Activated T-cell treated with anti-CD3 and anti-CD28 coated beads for 1 hour (primary cell): ENCODE measurements around the gene FAM114A1.

Experiments used
- DNase-seq: peaks from one replicate; pipeline ENCODE4 v3.0.0-alpha.2; 2020; ENCODE audit warnings: low read depth

The FAM114A1 gene

GRCh38 chr4:38859501-38859900, 8.1 kb upstream of the FAM114A1 start:
- DNase-seq, result no peak

DNA sequence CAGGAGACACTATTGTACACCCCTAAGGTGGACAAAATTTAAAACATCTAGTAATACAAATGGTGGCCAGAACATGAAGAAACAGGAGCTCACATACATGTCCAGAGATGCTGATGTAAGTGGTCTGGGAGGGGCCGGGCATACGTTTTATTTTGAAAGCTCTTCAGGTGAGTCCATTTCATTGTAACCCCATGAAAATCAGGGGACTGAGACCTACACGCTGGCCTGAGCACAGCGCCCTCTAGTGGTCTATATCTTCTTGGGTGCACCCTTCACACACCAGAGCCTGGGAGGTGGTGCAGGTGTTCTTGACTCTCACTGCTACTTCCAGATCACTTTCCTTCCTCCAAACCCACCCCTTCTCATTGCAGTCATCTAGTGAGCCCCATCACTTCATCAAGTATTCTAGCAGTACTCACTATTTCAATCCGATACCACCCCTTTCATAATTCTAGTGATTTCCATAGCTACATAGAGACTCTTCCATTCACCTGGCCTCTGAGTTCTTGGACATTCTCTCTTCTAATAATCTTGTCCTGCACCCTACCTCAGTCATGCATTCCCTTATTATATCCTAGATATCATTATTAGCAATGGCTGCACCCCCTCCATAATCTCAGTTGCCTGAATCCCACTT, 6.7 kb upstream of the FAM114A1 start:
- peak; percentile 43 for DNase-seq

- no peak for DNase-seq
Observed at GRCh38 chr4:38861791-38862190, 5.8 kb upstream of the FAM114A1 start.

GRCh38 chr4:38865445-38865844, 2.2 kb upstream of the FAM114A1 start:
- DNase-seq, result no peak

GRCh38 chr4:38866973-38867477, 581 bp upstream of the FAM114A1 start:
- no peak for DNase-seq

GRCh38 chr4:38868059-38868960, 704 bp downstream of the FAM114A1 start:
- no peak for DNase-seq

DNA sequence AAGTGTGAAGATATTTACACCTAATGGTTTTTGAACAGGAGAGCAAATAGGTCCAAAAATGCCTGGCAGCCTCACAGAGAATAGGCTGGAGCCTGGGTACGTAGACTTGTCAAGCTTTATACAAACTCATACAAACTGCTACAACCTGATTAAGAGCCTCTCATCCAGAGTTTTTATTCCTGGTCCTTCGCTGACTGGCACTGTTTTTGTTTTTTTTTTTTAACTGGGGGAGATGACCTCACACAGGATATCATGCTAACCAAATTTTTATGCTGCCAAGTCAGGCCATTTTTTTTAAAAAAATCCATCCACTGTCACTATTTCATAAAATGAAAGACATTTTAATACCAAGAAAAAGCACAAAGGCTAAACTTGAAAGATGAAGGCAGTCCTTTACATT, 1.9 kb downstream of the FAM114A1 start:
- no peak for DNase-seq

DNA sequence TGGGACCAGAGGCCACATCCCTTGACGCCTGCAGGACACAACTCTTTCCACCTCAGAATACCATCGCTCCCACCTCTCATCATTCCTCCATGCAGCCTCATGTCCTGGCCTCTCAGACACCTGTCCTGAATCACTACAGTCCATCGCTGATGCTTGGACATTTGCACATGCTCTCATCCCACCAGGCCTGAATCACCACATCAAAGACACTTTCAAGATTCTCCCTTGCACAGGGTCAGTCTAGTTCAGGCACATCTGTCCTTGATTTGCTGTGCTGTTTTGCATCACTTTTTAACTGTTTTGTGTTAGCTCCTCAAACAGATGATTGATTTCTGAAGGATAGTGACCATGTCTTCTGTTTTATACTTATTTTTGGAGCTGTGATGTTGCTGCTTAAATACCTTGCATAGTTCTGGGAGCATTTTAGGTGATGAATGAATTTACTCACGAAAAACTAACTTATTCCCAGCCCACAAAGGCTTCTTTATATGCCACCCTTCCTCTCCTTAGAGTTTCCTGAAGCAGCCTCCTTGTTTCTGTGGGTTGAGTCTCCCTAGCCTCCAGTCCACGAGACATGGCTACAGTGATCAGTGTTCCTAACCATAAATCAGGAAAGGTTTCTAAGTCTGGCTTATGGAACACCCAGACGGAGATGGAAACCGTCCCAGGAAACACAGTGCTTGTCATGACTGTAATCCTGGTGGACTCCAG, 2.6 kb downstream of the FAM114A1 start:
- DNase-seq, result no peak

GRCh38 chr4:38871593-38871992, 4.0 kb downstream of the FAM114A1 start:
- no peak for DNase-seq

- no peak for DNase-seq
Observed at GRCh38 chr4:38872620-38873019, 5.0 kb downstream of the FAM114A1 start.

DNA sequence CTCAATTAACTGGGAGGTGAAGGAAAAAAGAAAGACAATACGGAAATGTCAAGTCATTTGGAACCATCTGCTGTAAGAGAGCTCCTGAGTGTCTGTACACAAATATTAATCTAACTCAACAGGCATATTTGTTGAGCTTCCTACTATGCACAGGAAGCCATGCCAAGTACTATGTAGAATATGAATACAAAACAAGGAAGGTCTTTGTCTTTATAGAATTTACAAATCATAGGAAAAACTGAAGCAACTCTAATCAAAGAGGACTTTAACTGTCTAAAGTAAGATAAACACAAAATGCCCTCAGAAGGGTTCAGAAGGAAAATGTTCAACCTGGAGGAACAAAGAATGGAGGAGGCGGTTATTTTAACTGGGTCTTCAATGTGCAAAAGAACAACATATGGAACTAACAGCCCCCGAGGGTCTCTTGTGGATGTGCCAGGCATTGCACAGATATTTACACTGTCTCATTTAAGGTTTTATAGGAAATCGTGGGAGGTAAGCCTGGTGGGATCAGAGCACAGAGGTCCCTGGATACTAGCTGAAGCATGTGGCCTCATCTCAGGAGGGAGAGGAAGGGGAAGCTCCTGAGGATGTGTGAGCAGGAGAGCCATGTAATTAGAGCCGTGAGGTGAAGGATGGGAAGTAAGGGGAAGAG, 5.8 kb downstream of the FAM114A1 start:
- no peak for DNase-seq

DNA sequence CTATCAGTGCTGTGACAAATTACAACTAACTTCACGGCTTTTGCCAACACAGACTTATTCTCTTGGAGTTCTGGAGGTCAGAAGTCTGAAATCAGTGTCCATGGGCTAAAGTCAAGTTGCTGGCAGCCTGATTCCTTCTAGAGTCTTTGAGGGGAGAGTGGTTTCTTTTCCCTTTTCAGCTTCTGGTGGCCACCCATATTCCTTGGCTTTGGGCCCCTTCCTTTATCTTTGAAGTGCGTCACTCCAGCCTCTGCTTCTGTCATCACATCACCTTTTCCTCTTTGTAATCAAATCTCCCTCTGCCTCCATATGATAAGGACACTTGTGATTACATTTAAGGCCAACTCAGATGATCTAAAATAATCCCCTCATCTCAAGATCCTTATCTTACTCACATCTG, 9.0 kb downstream of the FAM114A1 start:
- no peak for DNase-seq

- no peak for DNase-seq
Observed at GRCh38 chr4:38884254-38884653, 16.6 kb downstream of the FAM114A1 start.

- no peak for DNase-seq
Observed at GRCh38 chr4:38889143-38889542, 21.5 kb downstream of the FAM114A1 start.

GRCh38 chr4:38891051-38891983, 23.7 kb downstream of the FAM114A1 start:
- DNase-seq, result no peak

DNA sequence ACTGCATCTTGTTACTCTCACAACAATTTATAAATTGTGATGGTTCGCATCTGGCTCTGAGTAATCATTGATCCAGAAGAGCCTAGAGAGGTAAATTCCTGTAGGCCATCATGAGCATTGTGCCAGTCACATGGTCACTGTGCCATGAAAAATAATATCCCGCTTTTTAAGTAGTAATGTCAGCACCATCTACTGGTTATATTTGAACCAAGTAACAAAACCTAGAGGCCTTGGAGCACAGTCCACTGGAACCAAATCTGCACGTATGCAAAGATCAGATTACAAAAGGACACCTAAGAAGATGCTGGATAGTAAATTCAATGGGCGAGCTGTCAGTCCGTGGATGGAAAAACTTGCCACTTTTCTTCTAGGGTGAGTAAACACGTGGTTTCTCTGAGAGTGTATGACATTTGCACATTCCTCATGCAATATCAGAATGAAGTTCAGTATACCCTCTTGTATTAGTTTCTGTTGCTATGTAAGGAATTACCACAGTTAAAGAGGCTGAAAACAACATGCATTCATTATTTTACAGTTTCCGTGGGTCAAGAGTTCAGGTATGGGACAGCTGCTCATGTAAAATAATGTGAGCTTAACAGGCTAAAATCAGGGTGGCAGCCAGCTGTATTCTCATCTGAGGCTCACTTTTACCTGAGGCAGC, 26.8 kb downstream of the FAM114A1 start:
- DNase-seq, result no peak

DNA sequence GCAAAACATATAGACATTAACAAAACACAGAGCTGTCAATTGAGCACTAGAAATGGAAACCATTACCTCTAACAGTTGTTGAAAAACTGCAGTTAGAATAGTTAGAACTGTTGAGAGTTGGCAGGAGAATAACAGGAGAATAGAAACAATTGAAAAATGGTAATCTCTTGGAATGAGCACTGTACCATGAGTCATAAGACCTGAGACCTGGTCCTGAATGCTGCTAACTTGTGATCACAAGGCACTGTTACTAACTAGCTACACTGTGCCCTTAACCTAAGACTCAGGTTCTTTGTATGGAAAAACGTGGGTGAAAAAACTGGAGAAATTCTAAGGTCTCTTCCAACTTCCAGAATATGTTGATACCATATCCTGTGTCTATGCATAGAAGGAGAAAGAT, 29.3 kb downstream of the FAM114A1 start:
- no peak for DNase-seq

- DNase-seq, result no peak
Observed at GRCh38 chr4:38898245-38898644, 30.6 kb downstream of the FAM114A1 start.

DNA sequence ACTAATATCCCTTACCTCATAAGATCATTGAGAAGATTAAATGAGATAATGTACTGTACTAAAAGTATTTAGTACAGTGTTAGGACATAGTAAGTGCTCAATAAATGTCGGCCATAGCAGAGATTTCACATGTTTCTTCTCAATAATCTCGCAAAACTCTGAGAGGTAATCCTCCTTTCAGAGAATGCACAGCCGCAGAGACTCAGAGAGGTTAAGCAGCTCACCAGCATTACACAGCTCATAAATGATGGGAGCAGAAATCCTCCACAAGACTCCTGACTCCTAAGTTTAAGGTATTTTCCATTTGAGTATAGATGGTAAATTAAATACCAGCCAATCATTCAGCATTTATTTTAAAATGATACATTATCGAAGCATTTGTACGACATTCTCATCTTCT, 34.6 kb downstream of the FAM114A1 start:
- no peak for DNase-seq

DNA sequence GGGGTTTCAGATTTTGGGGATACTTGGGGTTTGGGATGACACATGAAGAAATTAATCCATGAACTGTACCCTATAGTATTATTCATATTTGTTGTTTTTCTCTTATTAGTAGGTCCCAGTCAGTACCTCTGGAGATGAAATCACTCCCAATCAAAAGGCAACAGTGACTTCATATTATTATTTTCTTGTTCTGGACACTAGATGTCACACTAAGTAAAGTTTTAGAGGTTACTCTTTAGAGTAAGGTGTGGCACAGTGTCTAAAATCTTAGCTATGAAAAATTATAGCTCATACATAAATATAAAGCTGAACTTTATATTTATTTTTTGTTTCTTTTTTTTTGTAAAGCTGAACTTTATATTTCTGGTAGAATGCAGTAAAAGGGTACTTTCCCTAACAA, 35.1 kb downstream of the FAM114A1 start:
- no peak for DNase-seq
